ENCODE data around the gene CFAP68.
A peak's percentile ranks its signal among the peaks of the same experiment; 100 is the strongest.

CFAP68 gene

GRCh38 chr11:111878849-111879636 is at the start of gene CFAP68, which contains the start of gene FDXACB1:
Gene CFAP68 (plus strand): TSS chr11:111879541. CDS start chr11:111879561, 20 bp downstream.
Gene FDXACB1 (minus strand): TSS chr11:111879165. CDS start chr11:111879132, 33 bp downstream.
- in situ Hi-C loops (cut with HindIII; ENCODE audit: low sequenced_read_pairs), result no loop called here
- peak within 1 kb of the TSS; percentile 69 for H3K4me3 ChIP-seq (ENCODE audit: low read depth, low read length)
- DNase-seq (ENCODE audit: low read depth, low spot score), result peak; percentile 98
- TF ChIP-seq CTCF (IDR thresholded peaks at IDR 0.05; ENCODE audit: low read depth, low read length), result peak; percentile 94

GRCh38 chr11:111833524-111833923 is 45.8 kb upstream of the CFAP68 start:
- no peak for DNase-seq (ENCODE audit: low read depth, low spot score)
- peak; percentile 9 for TF ChIP-seq CTCF (IDR thresholded peaks at IDR 0.05; ENCODE audit: low read depth, low read length)
- in situ Hi-C loops (cut with HindIII; ENCODE audit: low sequenced_read_pairs), result no loop called here
- H3K4me3 ChIP-seq (ENCODE audit: low read depth, low read length), result no peak overlapping the region

- TF ChIP-seq CTCF (IDR thresholded peaks at IDR 0.05; ENCODE audit: low read depth, low read length), result no peak
- in situ Hi-C loops (cut with HindIII; ENCODE audit: low sequenced_read_pairs), result no loop called here
Observed at GRCh38 chr11:111834432-111835163, 44.7 kb upstream of the CFAP68 start.

GRCh38 chr11:111835665-111836064 is 43.7 kb upstream of the CFAP68 start:
- DNase-seq (ENCODE audit: low read depth, low spot score), result no peak
- H3K4me3 ChIP-seq (ENCODE audit: low read depth, low read length), result no peak overlapping the region
- in situ Hi-C loops (cut with HindIII; ENCODE audit: low sequenced_read_pairs), result no loop called here
- TF ChIP-seq CTCF (IDR thresholded peaks at IDR 0.05; ENCODE audit: low read depth, low read length), result no peak

More at GRCh38 chr11:111834432-111835163, 44.7 kb upstream of the CFAP68 start:
- no peak overlapping the region for H3K4me3 ChIP-seq (ENCODE audit: low read depth, low read length)
- no peak for DNase-seq (ENCODE audit: low read depth, low spot score)

GRCh38 chr11:111836162-111836561 is 43.2 kb upstream of the CFAP68 start:
- in situ Hi-C loops (cut with HindIII; ENCODE audit: low sequenced_read_pairs), result no loop called here
- TF ChIP-seq CTCF (IDR thresholded peaks at IDR 0.05; ENCODE audit: low read depth, low read length), result no peak
- no peak overlapping the region for H3K4me3 ChIP-seq (ENCODE audit: low read depth, low read length)
- no peak for DNase-seq (ENCODE audit: low read depth, low spot score)

- TF ChIP-seq CTCF (IDR thresholded peaks at IDR 0.05; ENCODE audit: low read depth, low read length), result no peak
- in situ Hi-C loops (cut with HindIII; ENCODE audit: low sequenced_read_pairs), result no loop called here
- DNase-seq (ENCODE audit: low read depth, low spot score), result peak; percentile 67
- no peak overlapping the region for H3K4me3 ChIP-seq (ENCODE audit: low read depth, low read length)
Observed at GRCh38 chr11:111836721-111837120, 42.6 kb upstream of the CFAP68 start.
